Lower leg skin (tissue), 3 donors: ENCODE measurements around the gene ATE1.

ENCODE experiments used
- POLR2A ChIP-seq, 2 donors: fragments of 450-650 bp; IDR thresholded peaks; one replicate each; pipeline ENCODE4 v1.6.1; 2016 to 2017; ENCODE audit warnings: antibody characterized with exemption in 2 of 2, mild to moderate bottlenecking in 1 of 2, moderate library complexity in 1 of 2
- TF ChIP-seq, protein P1 (sequence below), 3 donors: fragments of 450-650 bp; IDR thresholded peaks; one replicate each; pipeline ENCODE4 v1.5.1; 2016; ENCODE audit warnings: antibody characterized with exemption in 3 of 3, mild to moderate bottlenecking in 3 of 3, moderate library complexity in 2 of 3

DNA sequence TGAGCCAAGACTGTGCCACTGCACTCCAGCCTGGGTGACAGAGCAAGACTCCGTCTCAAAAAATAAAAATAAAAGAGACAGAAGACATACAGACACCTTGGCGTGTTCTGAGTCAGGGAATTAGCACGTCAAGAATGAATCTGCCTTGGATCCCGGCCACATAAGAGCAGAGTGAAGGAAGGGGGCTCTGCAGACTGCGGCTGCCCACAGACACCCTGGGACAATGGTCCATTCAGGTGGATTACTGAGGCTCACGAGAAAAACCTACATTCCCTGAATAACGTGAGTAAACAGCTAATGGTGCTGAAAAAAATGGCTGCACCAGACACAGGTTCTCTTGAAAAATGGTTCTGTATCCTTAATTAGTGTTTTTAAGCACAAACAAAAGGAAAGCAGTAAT is 229.5 kb downstream of the ATE1 start:
- TF ChIP-seq, protein P1, sequence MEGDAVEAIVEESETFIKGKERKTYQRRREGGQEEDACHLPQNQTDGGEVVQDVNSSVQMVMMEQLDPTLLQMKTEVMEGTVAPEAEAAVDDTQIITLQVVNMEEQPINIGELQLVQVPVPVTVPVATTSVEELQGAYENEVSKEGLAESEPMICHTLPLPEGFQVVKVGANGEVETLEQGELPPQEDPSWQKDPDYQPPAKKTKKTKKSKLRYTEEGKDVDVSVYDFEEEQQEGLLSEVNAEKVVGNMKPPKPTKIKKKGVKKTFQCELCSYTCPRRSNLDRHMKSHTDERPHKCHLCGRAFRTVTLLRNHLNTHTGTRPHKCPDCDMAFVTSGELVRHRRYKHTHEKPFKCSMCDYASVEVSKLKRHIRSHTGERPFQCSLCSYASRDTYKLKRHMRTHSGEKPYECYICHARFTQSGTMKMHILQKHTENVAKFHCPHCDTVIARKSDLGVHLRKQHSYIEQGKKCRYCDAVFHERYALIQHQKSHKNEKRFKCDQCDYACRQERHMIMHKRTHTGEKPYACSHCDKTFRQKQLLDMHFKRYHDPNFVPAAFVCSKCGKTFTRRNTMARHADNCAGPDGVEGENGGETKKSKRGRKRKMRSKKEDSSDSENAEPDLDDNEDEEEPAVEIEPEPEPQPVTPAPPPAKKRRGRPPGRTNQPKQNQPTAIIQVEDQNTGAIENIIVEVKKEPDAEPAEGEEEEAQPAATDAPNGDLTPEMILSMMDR (IDR thresholded peaks at IDR 0.05) = no peak
- TF ChIP-seq POLR2A (IDR thresholded peaks at IDR 0.05) = no peak
